Calu3 (cell line): ENCODE measurements around the gene RAD51B. TPM values are rescaled to one million over a fixed set of nuclear protein-coding genes. Genes with fewer than 3 reads are reported as not detected.
A peak's percentile ranks its signal among the peaks of the same experiment; 100 is the strongest.

Experiments
- BruUV-seq: library from RNA; stranded (reverse); fragments of 400-500 nt; replicated peaks from 2 replicates; lab custom pipeline; 2021; lab: Mats Ljungman, UMichigan
- CTCF ChIA-PET: fragments of 300-600 bp; sonication (Branson Sonifier 250); formaldehyde crosslinking; loops from one replicate; lab custom pipeline; 2022; ENCODE audit warnings: antibody characterized with exemption; lab: Charles Lee
- DNase-seq: peaks from one replicate; pipeline ENCODE4 v3.0.0; 2022
- H3K27ac Mint-ChIP-seq: one replicate; pipeline ENCODE4 v1.8.0; 2022; ENCODE audit warnings: mixed read lengths; ENCODE audit not compliant: unreplicated experiment
- H3K27me3 Mint-ChIP-seq: one replicate; pipeline ENCODE4 v1.8.0; 2022; ENCODE audit warnings: mixed read lengths; ENCODE audit not compliant: unreplicated experiment
- H3K36me3 Mint-ChIP-seq: one replicate; pipeline ENCODE4 v1.8.0; 2022; ENCODE audit warnings: mild to moderate bottlenecking, moderate library complexity, mixed read lengths; ENCODE audit not compliant: insufficient read depth, unreplicated experiment
- H3K4me1 Mint-ChIP-seq: one replicate; pipeline ENCODE4 v1.8.0; 2022; ENCODE audit warnings: mild to moderate bottlenecking, low read depth, mixed read lengths; ENCODE audit not compliant: unreplicated experiment
- H3K4me3 Mint-ChIP-seq: one replicate; pipeline ENCODE4 v1.8.0; 2022; ENCODE audit warnings: mild to moderate bottlenecking, low read depth, moderate library complexity, mixed read lengths; ENCODE audit not compliant: unreplicated experiment
- H3K9me3 Mint-ChIP-seq: one replicate; pipeline ENCODE4 v1.8.0; 2022; ENCODE audit warnings: low read depth, mixed read lengths; ENCODE audit not compliant: unreplicated experiment
- CTCF ChIP-seq: fragments of 200-600 bp; IDR thresholded peaks from one replicate; pipeline ENCODE4 v1.8.0; 2022; ENCODE audit warnings: antibody characterized with exemption; ENCODE audit not compliant: unreplicated experiment
- intact Hi-C: fragments of 100-400 bp; cut with micrococcal nuclease; formaldehyde crosslinking; loops from one replicate; pipeline ENCODE4 v1.10.0; 2022; ENCODE audit not compliant: unreplicated experiment
- total RNA-seq: library from RNA; stranded (reverse); gene quantifications from 2 replicates; pipeline ENCODE4 v1.2.3, GENCODE V29; 2022

Gene RAD51B
- total RNA-seq, 1 experiment from 2014 or later, result 24.7 TPM

- CTCF ChIA-PET, result no interaction called here
- BruUV-seq, result no TSS peak
- H3K36me3 Mint-ChIP-seq, result no peaks in the 10 kb centered on the region
- no peaks in the 10 kb centered on the region for H3K4me1 Mint-ChIP-seq
- no peaks in the 10 kb centered on the region for H3K27me3 Mint-ChIP-seq
- no peak for TF ChIP-seq CTCF
- intact Hi-C loops, result no loop called here
- no peaks in the 10 kb centered on the region for H3K9me3 Mint-ChIP-seq
- no peak for DNase-seq
- H3K27ac Mint-ChIP-seq, result no peak overlapping the region
- no peak overlapping the region for H3K4me3 Mint-ChIP-seq
Measured at GRCh38 chr14:67835596-67835995, 16.0 kb downstream of the RAD51B start.

- H3K4me1 Mint-ChIP-seq, result no peaks in the 10 kb centered on the region
- H3K36me3 Mint-ChIP-seq, result no peaks in the 10 kb centered on the region
- intact Hi-C loops, result no loop called here
Measured at GRCh38 chr14:67837011-67837624, 17.5 kb downstream of the RAD51B start.

GRCh38 chr14:67846029-67846610 is 26.5 kb downstream of the RAD51B start:
- DNase-seq, result no peak
- Mint-ChIP-seq H3K36me3 (no peaks in the 10 kb centered on the region), H3K9me3 (no peaks in the 10 kb centered on the region), H3K4me3 (no peak overlapping the region), H3K4me1 (no peaks in the 10 kb centered on the region), H3K27ac (no peak overlapping the region), H3K27me3 (no peaks in the 10 kb centered on the region)
- no peak for TF ChIP-seq CTCF
- no TSS peak for BruUV-seq
- intact Hi-C loops, result no loop called here
- CTCF ChIA-PET, result no interaction called here

More at GRCh38 chr14:67837011-67837624, 17.5 kb downstream of the RAD51B start:
- H3K4me3 Mint-ChIP-seq, result no peak overlapping the region
- no TSS peak for BruUV-seq
- no peaks in the 10 kb centered on the region for H3K27me3 Mint-ChIP-seq
- H3K9me3 Mint-ChIP-seq, result no peaks in the 10 kb centered on the region
- peak; percentile 39 for TF ChIP-seq CTCF
- CTCF ChIA-PET, result no interaction called here
- DNase-seq, result peak; percentile 66
- H3K27ac Mint-ChIP-seq, result no peak overlapping the region

GRCh38 chr14:67850066-67850830 is 30.7 kb downstream of the RAD51B start:
- H3K36me3 Mint-ChIP-seq, result no peaks in the 10 kb centered on the region
- intact Hi-C loops, result no loop called here

More at GRCh38 chr14:67850066-67850830, 30.7 kb downstream of the RAD51B start:
- no peak overlapping the region for H3K4me3 Mint-ChIP-seq
- BruUV-seq, result no TSS peak
- no peak for DNase-seq
- H3K4me1 Mint-ChIP-seq, result no peaks in the 10 kb centered on the region
- CTCF ChIA-PET, result no interaction called here
- no peak for TF ChIP-seq CTCF
- H3K9me3 Mint-ChIP-seq, result no peaks in the 10 kb centered on the region
- no peak overlapping the region for H3K27ac Mint-ChIP-seq
- no peaks in the 10 kb centered on the region for H3K27me3 Mint-ChIP-seq
